Medulla oblongata (tissue), 1 donor: ENCODE measurements around the gene MFSD8.
A peak's percentile ranks its signal among the peaks of the same experiment; 100 is the strongest.
"Not testable (repeated sequence)": the region's sequence is repeated elsewhere in the genome, so short reads cannot be mapped to it uniquely, and the experiment has no call there.

Experiments
- DNase-seq: peaks from one replicate; pipeline ENCODE4 v3.0.0-alpha.2; 2015; ENCODE audit errors: extremely low spot score

MFSD8 gene

DNA sequence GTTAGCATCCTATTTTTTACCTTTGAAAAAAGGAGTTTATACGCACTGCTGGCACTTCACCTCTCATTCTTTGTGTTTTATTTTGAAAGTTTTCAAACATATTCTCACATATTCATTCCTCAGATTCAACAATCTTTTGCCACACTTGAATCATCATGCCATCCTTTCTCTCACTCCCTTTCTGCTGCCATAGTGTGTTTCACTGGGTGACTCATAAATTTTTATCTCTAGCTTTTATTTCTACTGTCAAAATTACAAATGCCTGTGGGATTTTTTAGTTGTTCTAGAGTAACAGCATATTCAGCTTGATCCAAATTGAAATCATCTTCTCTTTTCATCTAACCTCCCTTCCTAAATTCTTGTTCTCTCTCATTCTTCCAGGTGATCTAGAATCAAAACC, 28.0 kb downstream of the MFSD8 start:
- DNase-seq = no peak

DNA sequence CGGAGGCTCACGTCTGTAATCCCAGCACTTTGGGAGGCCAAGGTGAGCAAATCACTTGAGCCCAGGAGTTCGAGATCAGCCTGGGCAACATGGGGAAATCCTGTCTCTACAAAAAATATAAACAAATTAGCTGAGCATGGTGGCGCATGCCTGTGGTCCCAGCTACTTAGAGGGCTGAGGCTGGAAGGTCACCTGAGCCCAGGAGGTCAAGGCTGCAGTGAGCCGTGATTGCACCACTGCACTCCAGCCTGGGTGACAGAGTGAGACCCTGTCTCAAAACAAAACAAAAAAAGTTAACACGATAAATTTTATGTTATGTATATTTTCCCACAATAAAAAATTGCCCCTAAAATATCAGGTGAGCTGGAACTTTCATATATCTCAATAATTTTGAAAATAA, 33.1 kb downstream of the MFSD8 start:
- not testable (repeated sequence) for DNase-seq

DNA sequence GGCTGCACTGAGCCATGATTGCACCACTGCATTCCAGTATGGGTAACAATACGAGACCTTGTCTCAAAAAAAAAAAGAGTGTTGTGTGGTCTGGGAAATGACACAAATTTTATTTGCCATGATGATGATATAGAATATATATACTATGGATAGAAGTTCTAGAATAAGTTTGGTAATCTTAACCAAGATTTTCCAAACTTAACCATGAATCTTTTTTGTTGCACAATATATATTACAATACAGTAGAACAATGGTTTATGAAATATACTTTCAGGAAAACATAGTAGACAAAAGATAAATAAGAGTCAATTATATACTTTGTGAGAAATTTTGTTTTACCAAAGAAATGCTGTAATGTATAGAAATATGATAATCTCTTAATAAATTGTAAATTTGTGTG, 34.8 kb downstream of the MFSD8 start:
- no peak for DNase-seq

DNA sequence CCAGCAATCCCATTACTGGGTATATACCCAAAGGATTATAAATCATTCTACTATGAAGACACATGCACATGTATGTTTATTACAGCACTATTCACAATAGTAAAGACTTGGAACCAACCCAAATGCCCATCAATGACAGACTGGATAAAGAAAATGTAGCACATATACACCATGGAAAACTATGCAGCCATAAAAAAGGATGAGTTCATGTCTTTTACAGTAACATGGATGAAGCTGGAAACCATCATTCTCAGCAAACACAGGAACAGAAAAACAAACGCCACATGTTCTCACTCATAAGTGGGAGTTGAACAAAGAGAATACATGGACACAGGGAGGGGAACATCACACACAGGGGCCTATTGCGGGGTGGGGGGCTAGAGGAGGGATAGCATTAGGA, 39.3 kb downstream of the MFSD8 start:
- DNase-seq = not testable (repeated sequence)

DNA sequence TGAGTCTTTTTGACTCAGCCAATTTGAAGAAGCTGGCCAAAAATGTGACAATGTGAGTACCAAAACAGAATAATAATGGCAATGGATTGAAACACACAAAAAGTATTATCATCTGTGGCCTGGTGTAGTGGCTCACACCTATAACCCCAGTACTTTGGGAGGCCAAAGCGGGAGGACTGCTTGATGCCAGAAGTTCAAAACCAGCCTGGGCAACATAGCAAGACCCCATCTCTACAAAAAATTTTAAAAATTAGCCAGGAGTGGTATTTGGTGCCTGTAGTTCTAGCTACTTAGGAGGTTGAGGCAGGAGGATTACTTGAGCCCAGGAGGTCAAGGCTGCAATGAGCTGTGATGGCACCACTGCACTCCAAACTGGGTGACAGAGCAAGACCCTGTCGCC, 42.7 kb downstream of the MFSD8 start:
- DNase-seq = no peak

DNA sequence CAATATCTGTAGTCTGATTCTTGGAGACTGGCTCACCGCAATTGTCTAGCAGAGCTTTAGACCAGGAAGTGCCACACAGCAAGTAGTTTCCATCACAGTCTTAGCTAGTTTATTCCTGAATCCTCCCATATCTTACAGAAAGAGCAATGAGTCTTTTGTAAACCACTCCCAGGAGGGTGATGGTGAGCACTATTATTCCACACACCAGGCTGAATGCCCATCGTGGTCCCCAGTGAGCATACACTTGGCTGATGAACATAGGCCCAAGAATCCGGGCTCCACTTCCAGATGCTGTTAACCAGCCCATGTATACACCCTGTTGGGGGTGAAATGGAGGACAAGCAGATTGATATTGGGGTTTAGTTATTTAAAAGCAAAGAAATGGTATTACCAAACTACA, 44.5 kb downstream of the MFSD8 start:
- DNase-seq = no peak

DNA sequence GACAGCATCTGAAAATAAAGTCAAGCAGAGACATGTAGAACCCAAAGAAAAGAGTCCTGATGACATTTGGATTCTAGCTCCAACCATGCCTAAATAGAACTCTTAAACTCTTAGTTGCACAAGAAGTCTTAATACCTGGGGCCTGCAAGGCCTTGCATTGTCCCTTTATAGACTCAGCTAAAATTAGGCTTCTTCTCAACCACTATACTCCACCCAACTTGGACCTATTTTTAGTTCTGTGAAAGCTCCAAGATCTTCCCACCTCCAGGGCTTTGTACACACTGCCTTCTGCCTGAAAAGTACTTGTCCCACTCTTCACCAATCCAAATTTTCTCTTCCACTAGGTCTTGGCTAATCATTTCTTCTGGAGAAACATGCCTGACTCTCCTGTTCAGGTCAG, 47.8 kb downstream of the MFSD8 start:
- no peak for DNase-seq

DNA sequence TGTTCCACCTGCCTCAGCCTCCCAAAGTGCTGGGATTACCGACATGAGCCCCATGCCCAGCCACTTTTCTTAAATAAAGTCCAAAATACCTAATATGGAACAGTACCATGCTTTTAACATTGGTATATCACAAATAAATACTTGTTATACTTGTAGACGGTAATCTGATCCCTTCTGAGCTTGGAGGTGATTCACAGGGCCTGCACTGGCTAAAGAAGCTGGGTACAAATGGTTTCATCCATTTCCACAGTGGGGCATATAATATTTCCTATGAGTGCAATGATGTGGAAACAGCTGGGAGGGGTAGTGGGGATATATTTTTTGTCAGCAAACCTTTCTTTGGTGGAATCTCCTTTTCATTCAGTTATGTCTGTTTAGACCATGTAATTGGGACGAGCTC, 48.5 kb downstream of the MFSD8 start:
- DNase-seq = no peak

DNA sequence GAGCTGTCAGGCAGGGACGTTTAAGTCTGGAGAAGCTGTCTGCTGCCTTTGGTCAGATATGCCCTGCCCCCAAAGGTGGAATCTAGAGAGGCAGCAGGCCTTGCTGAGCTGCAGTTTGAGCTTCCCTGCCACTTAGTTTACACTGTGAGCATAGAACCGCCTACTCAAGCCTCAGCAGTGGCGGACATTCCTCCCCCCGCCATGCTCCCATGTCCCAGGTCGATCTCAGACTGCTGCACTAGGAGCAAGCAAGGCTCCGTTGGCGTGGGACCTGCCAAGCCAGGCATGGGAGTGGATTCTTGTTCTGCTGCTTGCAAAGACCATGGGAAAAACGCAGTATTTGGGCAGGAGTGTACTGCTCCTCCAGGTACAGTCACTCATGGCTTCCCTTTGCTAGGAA, 59.9 kb downstream of the MFSD8 start:
- DNase-seq = no peak

DNA sequence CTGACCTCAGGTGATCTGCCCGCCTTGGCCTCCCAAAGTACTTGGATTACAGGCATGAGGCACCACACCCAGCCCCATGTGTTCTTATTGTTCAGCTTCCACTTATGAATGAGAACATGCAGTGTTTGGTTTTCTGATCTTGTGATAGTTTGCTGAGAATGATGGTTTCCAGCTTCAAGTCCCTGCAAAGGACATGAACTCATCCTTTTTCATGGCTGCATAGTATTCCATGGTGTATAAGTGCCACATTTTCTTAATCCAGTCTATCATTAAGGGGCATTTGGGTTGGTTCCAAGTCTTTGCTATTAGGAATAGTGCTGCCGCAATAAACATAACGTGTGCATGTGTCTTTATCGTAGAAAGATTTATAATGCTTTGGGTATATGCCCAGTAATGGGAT, 65.3 kb downstream of the MFSD8 start:
- DNase-seq = not testable (repeated sequence)

DNA sequence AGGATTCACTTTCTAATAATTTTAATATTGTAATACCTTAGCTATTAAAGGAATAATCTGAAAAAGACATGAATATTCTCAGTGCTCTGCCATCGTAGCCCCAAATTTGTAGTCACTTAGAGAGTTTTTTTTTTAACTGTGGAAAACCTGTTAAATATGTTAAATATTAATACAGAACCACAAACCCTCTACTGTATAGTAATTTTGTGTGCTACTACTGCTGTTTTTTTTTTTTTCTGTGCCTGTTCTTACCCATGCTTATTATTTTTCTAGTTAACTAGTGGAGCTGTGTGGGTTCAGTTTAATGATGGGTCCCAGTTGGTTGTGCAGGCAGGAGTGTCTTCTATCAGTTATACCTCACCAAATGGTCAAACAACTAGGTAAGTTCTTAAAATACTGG, 68.4 kb downstream of the MFSD8 start:
- DNase-seq = no peak

DNA sequence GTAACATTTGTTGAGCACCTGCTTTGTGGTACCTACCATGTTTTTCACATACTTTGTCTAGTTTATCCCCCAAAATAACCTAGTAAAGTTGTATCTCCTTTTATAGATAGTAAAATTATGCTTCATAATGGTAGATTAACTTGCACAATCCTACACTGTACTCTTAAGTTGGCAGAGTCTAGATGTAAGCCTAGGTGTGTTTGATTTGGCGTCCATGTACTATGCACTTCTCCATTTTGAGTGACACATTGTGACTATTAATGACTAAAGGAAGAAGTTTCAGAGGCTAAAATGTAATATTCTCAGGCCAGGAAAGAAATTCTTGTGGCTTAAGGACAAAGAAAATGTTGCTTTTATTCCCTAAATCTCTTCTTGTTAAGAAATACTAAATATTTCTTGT, 68.9 kb downstream of the MFSD8 start:
- DNase-seq = no peak

DNA sequence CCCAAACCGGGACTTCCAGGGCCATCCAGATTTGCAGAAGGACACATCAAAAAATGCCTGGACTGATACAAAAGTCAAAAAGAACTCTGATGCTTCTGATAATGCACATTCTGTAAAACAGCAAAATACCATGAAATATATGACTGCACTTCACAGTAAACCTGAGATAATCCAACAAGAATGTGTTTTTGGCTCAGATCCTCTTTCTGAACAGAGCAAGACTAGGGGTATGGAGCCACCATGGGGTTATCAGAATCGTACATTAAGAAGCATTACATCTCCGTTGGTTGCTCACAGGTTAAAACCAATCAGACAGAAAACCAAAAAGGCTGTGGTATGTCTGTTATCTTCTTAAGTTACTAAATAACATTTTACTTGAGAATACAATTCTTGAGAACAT, 75.1 kb downstream of the MFSD8 start:
- no peak for DNase-seq

DNA sequence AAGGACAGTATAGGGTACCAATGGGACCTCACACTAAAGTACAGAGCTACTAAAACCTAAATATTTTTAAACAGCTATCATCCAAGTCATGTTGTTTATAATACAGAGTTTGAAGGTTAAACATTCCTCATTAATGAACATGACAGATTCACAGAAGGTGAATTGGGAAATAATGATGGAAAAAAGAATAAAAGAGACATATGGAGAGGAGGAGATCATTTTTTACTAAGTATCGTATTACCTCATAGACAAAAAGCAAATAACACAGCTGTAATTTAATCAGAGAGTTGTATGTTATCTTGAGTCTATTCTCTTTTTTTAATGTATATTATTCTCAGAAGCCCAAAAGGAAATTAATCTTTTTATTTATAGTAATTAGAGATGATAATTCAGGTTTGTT, 76.4 kb downstream of the MFSD8 start:
- no peak for DNase-seq

DNA sequence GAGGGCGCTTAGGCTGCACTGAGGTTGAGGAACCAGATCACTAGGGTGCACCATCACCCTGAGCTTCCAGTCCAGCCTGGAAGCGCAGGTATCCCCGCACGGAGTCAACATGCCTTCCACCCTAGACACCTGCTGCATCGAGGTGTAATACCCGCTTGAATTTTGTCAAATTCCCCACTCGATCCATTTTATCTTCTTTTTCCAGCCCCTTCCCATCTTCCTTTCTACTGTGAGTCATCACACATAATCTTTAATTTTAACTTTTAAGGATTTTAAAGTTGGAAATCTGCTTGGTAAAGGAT, 83.5 kb downstream of the MFSD8 start:
- DNase-seq = no peak

DNA sequence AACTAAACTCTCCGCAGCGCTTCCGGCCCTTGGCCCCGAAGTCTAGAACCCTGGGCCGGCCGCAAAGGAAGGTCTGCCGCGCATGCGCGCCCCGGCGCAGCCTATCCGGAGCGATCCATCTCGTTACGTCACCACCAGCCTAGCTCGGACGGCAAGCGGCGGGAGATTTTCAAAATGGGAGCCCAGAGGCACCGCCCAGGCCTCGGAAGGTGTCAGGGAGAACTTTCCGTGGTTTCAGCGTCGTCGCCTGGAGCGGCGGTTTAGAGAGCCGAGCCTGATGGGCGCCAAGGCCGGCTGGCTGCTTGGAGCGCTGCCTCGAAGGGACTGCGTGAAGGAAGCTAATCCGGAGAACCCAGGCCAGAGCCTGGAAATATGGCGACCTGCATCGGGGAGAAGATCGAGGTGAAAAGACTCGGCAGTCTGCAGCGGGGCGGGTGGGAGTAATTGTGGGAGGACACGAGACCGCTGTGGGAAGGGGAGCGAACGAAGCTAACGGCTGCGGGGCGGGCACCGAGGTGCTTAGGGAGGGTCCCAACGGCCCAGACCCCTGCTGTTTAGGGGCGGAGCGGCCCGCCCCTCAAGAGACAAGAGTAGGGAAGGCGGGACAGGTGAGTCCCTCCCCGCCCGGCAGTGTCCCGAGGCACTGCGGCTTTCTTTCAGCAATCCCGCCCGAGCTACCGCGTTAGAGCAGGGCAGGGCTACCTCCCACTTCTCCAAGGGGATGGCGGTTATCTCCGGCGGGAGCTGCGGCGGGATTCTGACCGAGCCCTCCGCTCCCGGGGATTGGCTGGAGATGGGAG, 84.0 kb downstream of the MFSD8 start, which contains the start of gene PLK4:
Gene PLK4 (plus strand): TSS at position 131 of the 800 bp plus-strand sequence. CDS start 242 bp downstream, at position 373.
- DNase-seq = peak; percentile 96

DNA sequence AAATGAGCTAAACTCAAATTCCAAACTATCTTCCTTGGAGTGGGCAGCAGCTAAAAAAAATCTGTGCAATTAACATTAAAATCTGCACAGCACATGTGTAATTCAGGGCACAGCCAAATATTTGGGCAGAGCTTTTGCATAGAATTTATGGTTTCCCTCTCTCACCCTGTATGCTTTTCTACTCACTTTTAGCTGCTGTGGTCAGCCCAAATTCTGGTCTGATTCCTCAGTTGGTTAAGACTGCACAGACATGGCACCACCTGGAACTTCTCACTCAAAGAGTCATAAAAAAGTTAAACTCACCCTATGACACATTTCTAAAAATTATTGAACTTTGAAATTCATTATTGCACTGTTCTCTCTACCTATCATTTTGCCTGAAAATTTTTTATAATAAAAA, 89.2 kb downstream of the MFSD8 start:
- no peak for DNase-seq

DNA sequence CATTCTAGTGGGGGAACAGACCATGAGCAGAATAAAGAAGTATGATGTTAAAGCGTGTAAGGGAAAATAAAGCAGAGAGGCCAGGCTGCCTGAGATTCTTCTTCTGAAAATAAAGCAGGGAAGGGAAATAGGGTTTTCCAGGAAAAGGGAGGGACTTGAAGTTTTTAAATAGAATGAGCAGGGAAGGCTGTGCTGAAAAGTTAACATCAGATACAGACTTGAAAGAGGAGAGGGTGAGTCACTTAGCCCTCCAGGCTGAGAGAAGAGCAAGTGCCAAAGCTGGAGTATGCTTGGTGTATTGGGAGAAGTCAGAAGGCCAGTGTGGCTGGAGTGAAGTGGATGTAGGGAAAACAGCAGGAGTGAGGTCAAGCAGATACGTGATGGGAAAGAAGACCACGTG, 94.3 kb downstream of the MFSD8 start:
- no peak for DNase-seq

DNA sequence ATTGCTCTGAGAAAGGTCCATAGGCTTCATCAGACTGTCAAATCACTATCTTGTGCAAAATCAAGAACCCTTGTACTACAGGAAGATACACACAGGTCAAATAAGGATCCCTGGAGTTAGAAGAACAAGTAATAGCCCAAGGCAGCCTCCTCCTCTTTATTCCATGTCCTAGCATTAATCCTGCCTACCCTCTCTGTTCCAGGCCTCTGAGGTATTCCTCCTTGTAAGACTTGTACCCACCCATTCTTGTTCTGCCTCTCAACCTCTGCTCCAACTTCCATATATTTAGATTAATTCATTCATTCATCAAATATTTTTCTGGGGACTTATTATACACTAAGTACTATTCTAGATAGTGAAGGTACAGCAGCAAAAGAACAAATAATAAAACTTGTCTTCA, 94.7 kb downstream of the MFSD8 start:
- no peak for DNase-seq

DNA sequence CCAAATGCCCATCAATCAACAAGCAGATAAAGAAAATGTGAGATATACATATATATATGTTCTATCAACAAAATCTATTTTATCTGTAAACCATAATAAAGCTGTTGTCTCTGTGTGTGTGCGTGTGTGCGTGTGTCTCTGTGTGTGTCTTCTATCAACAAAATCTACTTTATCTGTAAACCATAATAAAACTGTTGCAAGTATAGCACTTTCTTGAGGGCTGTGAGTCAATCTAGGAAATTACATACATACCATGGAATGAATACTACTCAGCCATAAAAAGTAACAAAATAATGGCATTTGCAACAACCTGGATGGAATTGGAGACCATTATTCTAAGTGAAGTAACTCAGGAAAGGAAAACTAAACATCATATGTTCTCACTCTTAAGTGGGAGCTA, 96.8 kb downstream of the MFSD8 start:
- no peak for DNase-seq
